Measurements from ENCODE around the gene SPRED1. TPM values are rescaled to one million over a fixed set of nuclear protein-coding genes. Genes with fewer than 3 reads are reported as not detected.
A peak's percentile ranks its signal among the peaks of the same experiment; 100 is the strongest.

Gene SPRED1
- 26.2 and 36.0 TPM in 2 replicates for total RNA-seq

- DNase-seq (ENCODE audit: low read depth), result no peak
Measured at GRCh38 chr15:38252481-38253350, at the start of gene SPRED1. Gene SPRED1 (plus strand): TSS chr15:38252836. CDS start chr15:38253186, 350 bp downstream.

- no peak for DNase-seq (ENCODE audit: low read depth)
Measured at GRCh38 chr15:38205526-38206272, 46.9 kb upstream of the SPRED1 start.

- peak; percentile 83 for DNase-seq (ENCODE audit: low read depth)
Measured at GRCh38 chr15:38207621-38208020, 45.0 kb upstream of the SPRED1 start.

- DNase-seq (ENCODE audit: low read depth), result no peak
Measured at GRCh38 chr15:38208206-38208605, 44.4 kb upstream of the SPRED1 start.

GRCh38 chr15:38208779-38209178 lies 43.9 kb upstream of the SPRED1 start:
- DNase-seq (ENCODE audit: low read depth), result no peak

GRCh38 chr15:38211249-38211648 lies 41.4 kb upstream of the SPRED1 start:
- no peak for DNase-seq (ENCODE audit: low read depth)

- no peak for DNase-seq (ENCODE audit: low read depth)
Measured at GRCh38 chr15:38211811-38212210, 40.8 kb upstream of the SPRED1 start.

- peak; percentile 79 for DNase-seq (ENCODE audit: low read depth)
Measured at GRCh38 chr15:38212729-38213351, 39.8 kb upstream of the SPRED1 start.

- no peak for DNase-seq (ENCODE audit: low read depth)
Measured at GRCh38 chr15:38213356-38213755, 39.3 kb upstream of the SPRED1 start.

- no peak for DNase-seq (ENCODE audit: low read depth)
Measured at GRCh38 chr15:38215707-38216106, 36.9 kb upstream of the SPRED1 start.

- DNase-seq (ENCODE audit: low read depth), result no peak
Measured at GRCh38 chr15:38216763-38217162, 35.9 kb upstream of the SPRED1 start.

- peak; percentile 84 for DNase-seq (ENCODE audit: low read depth)
Measured at GRCh38 chr15:38217191-38217595, 35.4 kb upstream of the SPRED1 start.

GRCh38 chr15:38217788-38218609 lies 34.6 kb upstream of the SPRED1 start:
- DNase-seq (ENCODE audit: low read depth), result peak; percentile 71

- peak; percentile 36 for DNase-seq (ENCODE audit: low read depth)
Measured at GRCh38 chr15:38220606-38221273, 31.9 kb upstream of the SPRED1 start.

- DNase-seq (ENCODE audit: low read depth), result no peak
Measured at GRCh38 chr15:38224486-38224885, 28.1 kb upstream of the SPRED1 start.

- DNase-seq (ENCODE audit: low read depth), result peak; percentile 62
Measured at GRCh38 chr15:38225381-38225780, 27.3 kb upstream of the SPRED1 start.

- peak; percentile 94 for DNase-seq (ENCODE audit: low read depth)
Measured at GRCh38 chr15:38226608-38227266, 25.9 kb upstream of the SPRED1 start.

- DNase-seq (ENCODE audit: low read depth), result no peak
Measured at GRCh38 chr15:38227941-38228340, 24.7 kb upstream of the SPRED1 start.

- DNase-seq (ENCODE audit: low read depth), result no peak
Measured at GRCh38 chr15:38228618-38229017, 24.0 kb upstream of the SPRED1 start.

GRCh38 chr15:38229705-38230310 lies 22.8 kb upstream of the SPRED1 start:
- DNase-seq (ENCODE audit: low read depth), result no peak

Data from renal cortical epithelial cell (primary cell).